Measurements from ENCODE around the gene MTA1.

MTA1 gene

GRCh38 chr14:105419195-105420091 lies at the start of gene MTA1:
MTA1 (plus strand) TSS chr14:105419827; CDS start chr14:105420036, 209 bp downstream.
- DNase-seq (ENCODE audit: low spot score), result peak; percentile 39

DNA sequence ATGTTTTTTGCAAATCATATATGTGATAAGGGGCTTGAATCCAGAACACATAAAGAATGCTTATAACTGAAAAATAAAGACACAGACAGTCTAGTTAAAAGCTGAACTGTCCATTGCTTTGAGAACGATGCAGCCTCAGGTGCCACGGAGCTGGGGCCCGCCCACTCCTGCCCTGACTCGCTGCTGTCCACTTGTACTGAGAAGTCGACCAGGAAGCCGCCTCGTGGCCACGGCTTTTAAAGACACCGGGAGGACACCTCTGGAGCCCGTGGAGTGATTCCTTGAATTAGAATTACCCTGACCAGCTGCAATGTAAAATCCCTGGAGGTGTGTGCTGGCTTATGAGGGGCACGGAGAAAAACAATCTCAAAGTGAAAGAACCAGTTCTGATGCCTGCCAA lies 45.2 kb upstream of the MTA1 start:
- no peak for DNase-seq (ENCODE audit: low spot score)

DNA sequence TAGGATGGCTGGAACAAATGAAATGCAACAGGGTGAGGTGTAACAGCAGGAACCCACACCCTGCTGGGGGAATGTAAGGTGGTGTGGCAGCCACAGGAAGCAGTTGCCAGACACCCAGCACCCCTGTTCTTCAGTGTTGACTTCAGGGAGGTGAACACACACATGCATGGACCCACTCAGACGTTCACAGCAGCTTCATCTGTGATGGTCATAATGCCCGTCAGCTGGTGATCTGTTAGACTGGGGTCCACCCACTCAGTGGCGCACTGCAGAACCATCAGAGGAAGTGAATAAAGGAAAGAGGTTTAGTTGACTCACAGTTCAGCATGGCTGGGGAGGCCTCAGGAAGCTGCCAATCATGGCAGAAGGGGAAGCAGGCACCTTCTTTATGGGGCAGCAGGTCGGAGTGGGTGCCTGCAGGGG lies 44.0 kb upstream of the MTA1 start:
- DNase-seq (ENCODE audit: low spot score), result no peak

- DNase-seq (ENCODE audit: low spot score), result no peak
Observed at GRCh38 chr14:105376521-105377440, 42.8 kb upstream of the MTA1 start.

DNA sequence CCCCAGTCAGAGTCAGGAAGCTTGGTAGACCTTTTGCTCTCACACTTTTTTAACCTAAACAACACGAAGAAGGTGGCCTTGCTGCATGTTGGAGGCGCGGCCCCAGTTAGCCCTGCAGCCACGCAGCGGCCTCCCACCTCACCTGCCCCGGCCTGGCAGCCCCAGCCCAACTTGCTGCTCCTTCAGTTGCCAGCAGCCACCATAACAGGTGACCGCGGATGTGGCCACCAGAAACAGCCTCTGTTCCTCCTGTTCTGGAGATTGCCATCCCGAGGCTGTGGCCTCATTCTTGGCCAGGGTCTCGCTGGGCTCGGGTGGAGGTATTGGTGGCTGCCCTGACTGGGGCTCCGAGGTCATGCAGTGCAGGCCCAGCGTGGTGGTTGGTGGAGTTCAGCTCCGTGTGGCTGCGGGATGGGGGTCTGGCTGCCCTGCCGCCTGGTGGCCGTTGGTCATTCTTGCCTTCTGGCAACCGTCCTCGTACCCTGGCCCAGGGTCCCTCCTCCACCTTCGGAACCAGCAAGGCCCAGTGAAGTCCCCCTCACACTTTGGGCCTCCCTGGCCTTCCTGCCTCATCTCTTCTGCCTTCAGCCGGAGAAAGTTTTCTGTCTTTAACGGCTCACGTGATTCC lies 42.0 kb upstream of the MTA1 start:
- no peak for DNase-seq (ENCODE audit: low spot score)

- DNase-seq (ENCODE audit: low spot score), result no peak
Observed at GRCh38 chr14:105378199-105378598, 41.4 kb upstream of the MTA1 start.

DNA sequence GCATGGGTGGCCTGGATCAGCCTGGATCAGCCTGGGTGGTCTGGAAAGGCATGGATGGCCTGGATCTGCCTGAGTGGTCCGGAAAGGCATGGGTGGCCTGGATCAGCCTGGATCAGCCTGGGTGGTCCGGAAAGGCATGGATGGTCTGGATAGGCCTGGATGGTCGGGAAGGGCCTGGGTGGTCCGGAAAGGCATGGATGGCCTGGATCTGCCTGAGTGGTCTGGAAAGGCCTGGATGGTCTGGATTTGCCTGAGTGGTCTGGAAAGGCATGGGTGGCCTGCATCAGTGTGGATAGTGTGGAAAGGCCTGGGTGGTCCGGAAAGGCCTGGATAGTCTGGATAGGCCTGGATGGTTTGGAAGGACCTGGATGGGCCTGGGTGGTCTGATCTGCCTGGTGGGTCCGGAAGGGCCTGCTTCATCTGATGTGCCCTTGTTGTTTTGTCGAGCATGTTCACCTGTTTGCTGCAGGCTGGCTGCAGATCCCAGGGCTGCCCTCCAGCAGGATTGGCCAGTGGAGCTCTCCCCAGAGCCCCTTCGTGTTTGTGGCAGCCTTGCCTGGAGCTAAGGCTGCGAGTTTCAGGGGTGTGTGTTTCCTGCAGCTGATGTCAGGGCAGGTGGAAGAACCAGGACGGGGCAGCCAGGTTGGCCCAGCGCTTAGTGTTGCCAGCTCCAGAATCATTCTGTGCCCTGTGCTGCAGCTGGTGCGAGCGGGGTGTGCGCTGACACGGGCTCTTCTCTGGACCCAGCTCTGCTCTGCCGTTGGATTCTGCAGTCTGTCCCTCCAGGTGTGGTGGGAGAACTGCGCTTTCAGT lies 40.5 kb upstream of the MTA1 start:
- DNase-seq (ENCODE audit: low spot score), result no peak

GRCh38 chr14:105379946-105380345 lies 39.7 kb upstream of the MTA1 start:
- DNase-seq (ENCODE audit: low spot score), result no peak

- DNase-seq (ENCODE audit: low spot score), result no peak
Observed at GRCh38 chr14:105380756-105381155, 38.9 kb upstream of the MTA1 start.

GRCh38 chr14:105381446-105382342 lies 37.9 kb upstream of the MTA1 start:
- DNase-seq (ENCODE audit: low spot score), result no peak

DNA sequence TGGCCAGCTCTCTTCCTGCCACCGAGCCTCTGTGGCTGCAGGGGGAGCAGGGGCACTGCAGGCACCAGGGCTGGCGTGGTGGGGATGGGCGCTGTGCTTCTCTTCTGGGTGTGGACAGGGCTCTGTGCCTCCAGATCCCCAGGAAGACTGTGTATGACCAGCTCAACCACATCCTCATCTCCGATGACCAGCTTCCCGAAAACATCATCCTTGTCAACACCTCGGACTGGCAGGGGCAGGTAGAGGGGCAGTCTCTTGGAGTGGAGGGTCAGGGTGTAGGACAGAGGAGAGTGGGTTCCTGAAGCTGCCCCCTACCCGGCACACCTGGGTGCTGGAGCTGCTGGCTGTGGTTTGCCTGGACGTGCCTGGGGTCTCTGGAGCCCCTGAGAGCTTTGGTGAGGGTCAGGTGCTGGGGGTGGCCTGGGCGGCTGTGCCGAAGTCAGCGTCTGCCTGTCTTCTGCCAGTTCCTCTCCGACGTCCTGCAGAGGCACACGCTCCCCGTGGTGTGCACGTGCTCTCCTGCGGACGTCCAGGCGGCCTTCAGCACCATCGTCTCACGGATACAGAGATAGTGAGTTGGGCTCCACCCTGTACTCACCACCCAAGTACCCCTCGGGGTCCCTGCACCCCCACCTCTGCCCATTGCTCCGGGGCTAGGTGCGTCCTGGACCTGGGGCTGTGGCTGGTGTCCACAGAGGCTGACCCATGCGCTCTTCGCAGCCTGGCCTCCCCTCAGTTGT lies 37.1 kb upstream of the MTA1 start:
- DNase-seq (ENCODE audit: low spot score), result no peak

DNA sequence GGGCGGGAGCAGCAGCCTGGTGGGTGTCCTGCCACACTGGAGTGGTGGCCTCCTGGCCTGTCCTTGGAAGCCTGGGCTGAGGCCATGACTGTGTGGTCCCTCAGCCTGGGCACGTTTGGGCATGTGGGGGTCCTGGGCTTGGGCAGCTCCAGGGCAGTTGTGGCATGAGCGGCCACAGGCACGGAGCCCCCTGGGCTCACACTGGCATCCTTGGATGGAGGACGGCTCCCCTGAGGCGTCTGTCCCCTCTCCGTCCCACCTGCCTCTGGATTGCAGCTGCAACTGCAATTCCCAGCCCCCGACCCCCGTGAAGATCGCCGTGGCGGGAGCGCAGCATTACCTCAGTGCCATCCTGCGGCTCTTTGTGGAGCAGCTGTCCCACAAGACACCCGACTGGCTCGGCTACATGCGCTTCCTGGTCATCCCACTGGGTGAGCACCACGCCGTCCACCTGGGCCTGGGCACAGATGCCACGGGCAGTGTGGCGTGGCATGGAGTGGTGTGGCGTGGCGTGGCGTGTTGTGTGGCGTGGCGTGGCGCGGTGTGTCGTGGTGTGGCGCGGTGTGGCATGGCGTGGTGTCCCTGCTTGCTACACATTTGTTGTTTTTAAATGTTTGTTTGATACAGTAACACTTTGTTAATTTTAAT lies 36.4 kb upstream of the MTA1 start:
- no peak for DNase-seq (ENCODE audit: low spot score)

- DNase-seq (ENCODE audit: low spot score), result no peak
Observed at GRCh38 chr14:105384041-105384557, 35.5 kb upstream of the MTA1 start.

DNA sequence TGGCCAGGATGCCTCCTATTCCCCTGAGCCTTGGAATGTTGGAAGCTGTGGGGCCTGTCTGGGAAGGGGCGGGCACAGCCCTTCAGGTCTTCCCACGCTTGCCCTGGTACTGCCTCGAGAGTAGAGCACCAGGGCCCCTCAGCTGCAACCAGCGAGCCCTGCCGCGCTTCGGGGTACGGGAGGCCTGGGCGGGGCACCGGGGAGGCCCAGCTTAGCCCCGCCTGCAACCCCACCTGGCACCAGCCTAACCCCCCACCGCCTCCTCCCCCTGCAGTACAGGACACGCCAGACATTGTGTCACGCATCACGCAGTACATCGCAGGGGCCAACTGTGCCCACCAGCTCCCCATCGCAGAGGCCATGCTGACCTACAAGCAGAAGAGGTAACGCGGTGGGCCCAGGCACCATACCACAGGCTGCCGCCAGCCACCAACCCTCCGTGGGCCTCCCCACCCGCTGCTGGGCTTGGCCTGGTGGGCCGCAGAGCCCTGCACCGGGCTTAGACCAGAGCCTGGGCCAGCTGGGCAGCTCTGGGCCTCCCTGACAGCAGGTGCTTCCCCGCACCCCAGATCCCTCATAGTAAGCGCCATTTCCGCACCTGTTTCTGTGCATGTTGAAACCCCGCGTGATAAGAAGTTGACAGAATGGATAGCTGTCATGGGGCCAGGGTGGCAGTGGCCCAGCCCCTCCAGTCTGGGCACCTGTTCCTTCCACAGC lies 34.9 kb upstream of the MTA1 start:
- DNase-seq (ENCODE audit: low spot score), result no peak

DNA sequence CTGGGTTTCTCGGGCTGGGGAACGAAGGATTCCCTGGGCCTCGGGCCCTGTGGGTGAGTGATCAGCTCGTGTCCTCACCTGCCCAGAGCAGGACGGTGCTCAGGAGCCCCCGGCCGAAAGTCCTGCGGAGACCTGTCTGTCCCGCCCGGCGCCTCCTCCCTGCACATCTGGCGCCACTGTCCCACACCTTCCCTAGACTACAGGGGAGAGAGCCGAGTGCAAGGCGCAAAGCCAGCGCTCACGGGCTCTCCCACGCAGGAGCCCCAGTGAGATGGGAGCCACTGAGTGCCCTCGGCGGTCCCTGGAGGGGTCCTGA lies 34.3 kb upstream of the MTA1 start:
- no peak for DNase-seq (ENCODE audit: low spot score)

DNA sequence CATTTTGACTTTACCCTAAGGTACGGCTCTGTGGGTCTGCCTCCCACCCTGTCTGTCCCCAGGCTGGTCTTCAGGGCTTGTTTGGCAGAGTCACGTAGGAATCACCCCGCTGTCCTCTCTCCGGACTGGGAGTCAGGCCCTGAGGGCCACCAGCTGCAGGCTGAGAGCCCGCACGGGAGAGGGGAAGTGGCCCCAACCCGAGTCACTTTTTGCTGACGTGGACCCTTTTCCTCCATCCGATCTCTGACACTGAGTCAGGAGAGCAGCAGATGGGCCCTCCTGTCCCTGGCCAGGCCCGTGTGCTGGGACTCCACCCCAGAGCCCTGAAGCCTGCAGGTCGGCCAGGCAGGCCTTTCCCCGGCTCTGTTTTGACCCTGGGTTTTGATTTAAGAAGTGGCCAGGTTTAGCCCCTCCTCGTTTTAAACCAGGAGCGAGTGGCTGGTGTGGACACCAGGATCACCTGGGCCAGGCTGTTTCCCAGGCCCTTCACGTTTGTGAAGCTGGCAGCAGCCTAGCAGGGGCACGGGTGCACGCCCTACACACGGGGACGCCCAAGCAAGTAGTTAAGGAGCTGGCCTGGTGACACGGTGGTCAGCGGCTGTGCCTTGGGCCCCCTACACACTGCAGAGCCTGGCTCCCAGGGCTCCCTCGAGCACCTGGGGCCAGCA lies 33.8 kb upstream of the MTA1 start:
- no peak for DNase-seq (ENCODE audit: low spot score)

GRCh38 chr14:105386581-105387529 lies 32.8 kb upstream of the MTA1 start:
- DNase-seq (ENCODE audit: low spot score), result no peak
